Breast epithelium (tissue), 4 donors: ENCODE results near the gene ZNF234. TPM values are rescaled to one million over a fixed set of nuclear protein-coding genes. Genes with fewer than 3 reads are reported as not detected.
A peak's percentile ranks its signal among the peaks of the same experiment; 100 is the strongest.

Experiments used
- DNase-seq, 2 donors: peaks; one replicate each; pipeline ENCODE4 v3.0.0-alpha.2; 2019; ENCODE audit warnings: low spot score in 2 of 2
- H3K27ac ChIP-seq, 2 donors: fragments of 200-600 bp; sonication (generic) in 1 of 2; one replicate each; pipeline ENCODE4 v1.5.1; 2016 to 2019; ENCODE audit warnings: mild to moderate bottlenecking in 1 of 2
- H3K27me3 ChIP-seq, 2 donors: fragments of 200-600 bp; sonication (generic) in 1 of 2; one replicate each; pipeline versions ENCODE4 v1.5.1 to v1.6.0; 2017 to 2019; ENCODE audit warnings: control low read depth in 1 of 2, mild to moderate bottlenecking in 1 of 2
- H3K36me3 ChIP-seq: fragments of 200-600 bp; one replicate; pipeline ENCODE4 v1.5.1; 2019
- H3K4me1 ChIP-seq, 2 donors: fragments of 200-600 bp; sonication (generic); one replicate each; pipeline ENCODE4 v1.5.1; 2016 to 2019; ENCODE audit warnings: control low read depth in 1 of 2
- H3K4me3 ChIP-seq, 3 donors: fragments of 200-600 bp; sonication (generic); 1 replicate in 2 of 3; 2 replicates in 1 of 3; pipeline ENCODE4 v1.5.1; 2016 to 2019; ENCODE audit warnings: mild to moderate bottlenecking in 3 of 3, moderate library complexity in 2 of 3
- H3K9me3 ChIP-seq, 2 donors: fragments of 200-600 bp; sonication (generic) in 1 of 2; one replicate each; pipeline ENCODE4 v1.5.1; 2016 to 2019; ENCODE audit warnings: control low read depth in 1 of 2
- CTCF ChIP-seq, 3 donors: fragments of 450-650 bp; IDR thresholded peaks; one replicate each; pipeline ENCODE4 v1.5.1; 2016 to 2017; ENCODE audit warnings: antibody characterized with exemption in 3 of 3, mild to moderate bottlenecking in 3 of 3, moderate library complexity in 3 of 3
- POLR2A ChIP-seq: fragments of 450-650 bp; IDR thresholded peaks from one replicate; pipeline ENCODE4 v1.6.1; 2016; ENCODE audit warnings: antibody characterized with exemption, mild to moderate bottlenecking, moderate library complexity
- POLR2AphosphoS5 ChIP-seq, 3 donors: sonication (generic); formaldehyde crosslinking; IDR thresholded peaks; one replicate each; pipeline ENCODE4 v1.6.1; 2017; ENCODE audit warnings: antibody characterized with exemption in 3 of 3
- intact Hi-C: fragments of 100-400 bp; cut with DNase I; formaldehyde crosslinking; loops from one replicate; pipeline ENCODE4 v1.15.1; 2023; ENCODE audit warnings: low total_unique reads
- total RNA-seq, 3 donors: library from RNA; depleted of rRNA; stranded (reverse); fragments of >200 nt; gene quantifications; one replicate each; pipeline ENCODE4 v1.1.0, GENCODE V29; 2016

ZNF234 gene
- total RNA-seq, 3 donors from 2014 or later = 6.4 to 11.3 (median 8.2) TPM

- no peak for TF ChIP-seq POLR2AphosphoS5 (IDR thresholded peaks at IDR 0.05)
- TF ChIP-seq POLR2A = no peak
- no peak for TF ChIP-seq CTCF (IDR thresholded peaks at IDR 0.05)
- Histone ChIP-seq H3K4me3 (no peak overlapping the region), H3K27me3 (no peaks in the 10 kb centered on the region), H3K36me3 (no peaks in the 10 kb centered on the region), H3K4me1 (no peaks in the 10 kb centered on the region), H3K27ac (no peak overlapping the region), H3K9me3 (peaks cover 10 to 29% of the 10 kb centered on the region in 2 donors)
- intact Hi-C loops = no loop called here
- DNase-seq = no peak
These were observed 63.4 kb downstream of the ZNF234 start for GRCh38 chr19:44204772-44205171.

GRCh38 chr19:44207126-44207803, 65.9 kb downstream of the ZNF234 start:
- intact Hi-C loops = no loop called here
- Histone ChIP-seq H3K4me1 (no peaks in the 10 kb centered on the region), H3K36me3 (no peaks in the 10 kb centered on the region), H3K27ac (peak overlapping the region; percentile 78 to 93), H3K9me3 (peaks cover 7 to 13% of the 10 kb centered on the region in 2 donors), H3K27me3 (no peaks in the 10 kb centered on the region), H3K4me3 (peak overlapping the region; percentile 66 to 83 (median 71))
- peak; percentile 47 to 88 for DNase-seq
- peak; percentile 34 to 74 (median 52) for TF ChIP-seq POLR2AphosphoS5 (IDR thresholded peaks at IDR 0.05)
- TF ChIP-seq CTCF (IDR thresholded peaks at IDR 0.05) = no peak
- TF ChIP-seq POLR2A = no peak

Other genes with a start within 250 kb of the ZNF234 start
- gene ZNF45, start 206.3 kb upstream of the ZNF234 start, total RNA-seq = 10 to 100 TPM in 2 of 3 donors, 1 to 10 TPM in 1; 9.8 to 29.7 (median 19.3) TPM
- gene ZNF221, start 190.3 kb upstream of the ZNF234 start, total RNA-seq = 10 to 100 TPM in 1 of 3 donors, 1 to 10 TPM in 2; 4.5 to 11.7 (median 7.2) TPM
- gene ZNF155, start 157.4 kb upstream of the ZNF234 start, total RNA-seq = 10 to 100 TPM in 2 of 3 donors, 1 to 10 TPM in 1; 6.1 to 17.4 (median 15.1) TPM
- gene ZNF230, start 138.6 kb upstream of the ZNF234 start, total RNA-seq = 1 to 10 TPM; 3.0 to 8.3 (median 5.6) TPM
- 1 to 10 TPM; 1.8 to 3.8 (median 2.9) TPM for gene ZNF222, start 116.2 kb upstream of the ZNF234 start, total RNA-seq
- gene ZNF223, start 89.5 kb upstream of the ZNF234 start, total RNA-seq = 10 to 100 TPM in 1 of 3 donors, 1 to 10 TPM in 2; 2.6 to 12.3 (median 5.6) TPM
- gene ZNF284, start 69.4 kb upstream of the ZNF234 start, total RNA-seq = 1 to 10 TPM; 1.1 to 4.2 (median 2.9) TPM
- 10 to 100 TPM; 22.4 to 51.4 (median 30.8) TPM for gene ZNF224, start 47.2 kb upstream of the ZNF234 start, total RNA-seq
- gene ZNF225, start 28.2 kb upstream of the ZNF234 start, total RNA-seq = 1 to 10 TPM; 3.4 to 6.6 (median 4.6) TPM
- gene ZNF226, start 23.5 kb downstream of the ZNF234 start, total RNA-seq = 10 to 100 TPM; 14.4 to 34.2 (median 18.7) TPM
- 10 to 100 TPM in 2 of 3 donors, 1 to 10 TPM in 1; 8.2 to 33.2 (median 18.7) TPM for gene ZNF227, start 71.0 kb downstream of the ZNF234 start, total RNA-seq
- 1 to 10 TPM in 2 of 3 donors, under 1 TPM in 1; 0.32 to 2.5 (median 1.3) TPM for gene ZNF233, start 118.3 kb downstream of the ZNF234 start, total RNA-seq
- gene ZNF235, start 163.5 kb downstream of the ZNF234 start, total RNA-seq = 10 to 100 TPM in 2 of 3 donors, 1 to 10 TPM in 1; 4.6 to 16.0 (median 10.5) TPM
- 10 to 100 TPM in 2 of 3 donors, 1 to 10 TPM in 1; 3.8 to 13.0 (median 10.5) TPM for gene ZNF112, start 215.1 kb downstream of the ZNF234 start, total RNA-seq